Measurements from ENCODE around the gene IL3RA. TPM values are rescaled to one million over a fixed set of nuclear protein-coding genes. Genes with fewer than 3 reads are reported as not detected.

IL3RA gene
- polyA plus RNA-seq, 1 donor (not counting 4 experiments of a cell fraction or from before 2014, with no cell fraction given): not detected

DNA sequence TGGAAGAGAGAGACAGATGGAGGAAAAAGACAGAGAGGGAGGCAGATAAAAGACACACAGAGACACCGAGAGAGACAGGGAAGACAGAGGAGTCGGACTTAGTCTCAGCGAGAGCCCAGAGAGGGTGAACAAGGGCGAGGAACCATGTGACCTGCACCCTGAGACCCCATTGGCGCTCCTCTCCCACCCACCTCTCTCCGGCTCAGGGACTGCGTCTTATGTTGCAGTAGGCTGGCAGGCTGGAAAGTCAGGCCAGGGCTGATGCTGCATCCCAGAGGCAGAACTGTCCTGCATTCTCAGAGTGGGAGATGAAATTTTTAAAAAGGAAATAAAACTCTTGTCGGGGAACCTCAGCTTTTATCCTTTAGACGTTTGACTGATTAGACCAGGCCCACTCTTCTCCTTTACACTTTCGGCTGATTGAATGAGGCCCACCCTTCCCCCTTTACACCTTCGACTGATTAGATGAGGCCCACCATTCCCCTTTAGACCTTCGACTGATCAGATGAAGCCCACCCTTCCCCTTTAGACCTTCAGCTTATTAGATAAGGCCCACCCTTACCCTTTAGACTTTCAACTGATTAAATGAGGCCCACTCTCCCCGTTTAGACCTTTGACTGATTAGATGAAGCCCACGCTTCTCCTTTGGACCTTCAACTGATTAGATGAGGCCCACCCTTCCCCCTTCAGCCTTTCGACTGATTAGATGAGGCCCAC is 29.5 kb upstream of the IL3RA start:
- no peaks in the 10 kb centered on the region for H3K27me3 ChIP-seq (ENCODE audit: control insufficient read depth, extremely low read depth, insufficient read depth, low read length)

DNA sequence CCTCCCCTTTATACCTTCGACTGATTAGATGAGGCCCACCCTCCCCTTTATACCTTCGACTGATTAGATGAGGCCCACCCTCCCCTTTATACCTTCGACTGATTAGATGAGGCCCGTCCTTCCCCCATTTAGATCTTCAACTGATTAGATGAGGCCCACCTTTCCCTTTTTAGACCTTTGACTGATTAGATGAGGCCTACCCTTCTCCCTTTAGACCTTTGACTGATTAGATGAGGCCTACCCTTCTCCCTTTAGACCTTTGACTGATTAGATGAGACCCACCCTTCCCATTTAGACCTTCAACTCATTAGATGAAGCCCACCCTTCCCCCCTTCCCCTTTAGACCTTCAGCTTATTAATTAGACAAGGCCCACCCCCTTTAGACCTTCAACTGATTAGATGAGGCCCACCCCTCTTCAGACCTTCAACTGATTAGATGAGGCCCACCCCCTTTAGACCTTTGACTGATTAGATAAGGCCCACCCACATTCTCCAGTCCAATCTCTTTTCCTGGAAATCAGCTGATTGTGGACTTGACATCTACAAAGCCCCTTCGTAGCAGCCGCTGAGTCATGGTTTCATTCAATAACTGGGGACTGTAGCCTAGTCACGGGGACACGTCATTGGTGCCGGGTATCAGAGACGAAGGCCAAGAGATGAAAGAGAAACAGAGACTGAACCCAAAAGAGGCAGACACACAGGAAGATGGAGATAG is 28.8 kb upstream of the IL3RA start:
- Histone ChIP-seq H3K4me1 (ENCODE audit: control insufficient read depth, extremely low read depth, insufficient read depth, low read length) (no peaks in the 10 kb centered on the region), H3K27me3 (ENCODE audit: control insufficient read depth, extremely low read depth, insufficient read depth, low read length) (no peaks in the 10 kb centered on the region), H3K9ac (ENCODE audit: control insufficient read depth, extremely low read depth, insufficient read depth, low read length) (no peak overlapping the region), H3K9me3 (ENCODE audit: control insufficient read depth, low read depth, low read length) (peaks cover 8% of the 10 kb centered on the region), H3K4me2 (ENCODE audit: control insufficient read depth, extremely low read depth, insufficient read depth, low read depth, low read length) (no peak overlapping the region), H3K4me3 (ENCODE audit: control insufficient read depth in 2 of 3, extremely low read depth in 1 of 3, insufficient read depth in 2 of 3, low read depth in 1 of 3, low read length in 3 of 3) (no peak overlapping the region), H4K20me1 (ENCODE audit: control insufficient read depth, extremely low read depth, insufficient read depth, low read length) (no peaks in the 10 kb centered on the region), H3K9me1 (ENCODE audit: control insufficient read depth, extremely low read depth, insufficient read depth, low read length) (no peaks in the 10 kb centered on the region), H3K36me3 (ENCODE audit: control insufficient read depth in 2 of 2, extremely low read depth in 1 of 2, insufficient read depth in 2 of 2, low read length in 2 of 2) (no peaks in the 10 kb centered on the region), H2AFZ (ENCODE audit: control insufficient read depth, low read length) (no peak overlapping the region), H3K27ac (ENCODE audit: control insufficient read depth, insufficient read depth, low read length) (no peak overlapping the region), H3K79me2 (ENCODE audit: control insufficient read depth, insufficient read depth, low read length) (no peaks in the 10 kb centered on the region)
- TF ChIP-seq, protein P1, sequence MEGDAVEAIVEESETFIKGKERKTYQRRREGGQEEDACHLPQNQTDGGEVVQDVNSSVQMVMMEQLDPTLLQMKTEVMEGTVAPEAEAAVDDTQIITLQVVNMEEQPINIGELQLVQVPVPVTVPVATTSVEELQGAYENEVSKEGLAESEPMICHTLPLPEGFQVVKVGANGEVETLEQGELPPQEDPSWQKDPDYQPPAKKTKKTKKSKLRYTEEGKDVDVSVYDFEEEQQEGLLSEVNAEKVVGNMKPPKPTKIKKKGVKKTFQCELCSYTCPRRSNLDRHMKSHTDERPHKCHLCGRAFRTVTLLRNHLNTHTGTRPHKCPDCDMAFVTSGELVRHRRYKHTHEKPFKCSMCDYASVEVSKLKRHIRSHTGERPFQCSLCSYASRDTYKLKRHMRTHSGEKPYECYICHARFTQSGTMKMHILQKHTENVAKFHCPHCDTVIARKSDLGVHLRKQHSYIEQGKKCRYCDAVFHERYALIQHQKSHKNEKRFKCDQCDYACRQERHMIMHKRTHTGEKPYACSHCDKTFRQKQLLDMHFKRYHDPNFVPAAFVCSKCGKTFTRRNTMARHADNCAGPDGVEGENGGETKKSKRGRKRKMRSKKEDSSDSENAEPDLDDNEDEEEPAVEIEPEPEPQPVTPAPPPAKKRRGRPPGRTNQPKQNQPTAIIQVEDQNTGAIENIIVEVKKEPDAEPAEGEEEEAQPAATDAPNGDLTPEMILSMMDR (optimal IDR thresholded peaks at IDR 0.05 in 1 of 3, IDR thresholded peaks at IDR 0.05 in 1 of 3, conservative IDR thresholded peaks at IDR 0.05 in 1 of 3; ENCODE audit: extremely low read depth in 1 of 3, insufficient read depth in 2 of 3, low read length in 3 of 3): no peak
- TF ChIP-seq EZH2 (IDR thresholded peaks at IDR 0.05; ENCODE audit: low read length): no peak
- FAIRE-seq: no peak
- DNase-seq (ENCODE audit: low read depth, low spot score): no peak
- dilution Hi-C loops (cut with MboI; ENCODE audit: extremely low pct_ligation_motif_present, low sequenced_read_pairs): no loop called here

More for the DNA sequence above, 29.5 kb upstream of the IL3RA start:
- Histone ChIP-seq H2AFZ (ENCODE audit: control insufficient read depth, low read length) (no peak overlapping the region), H4K20me1 (ENCODE audit: control insufficient read depth, extremely low read depth, insufficient read depth, low read length) (no peaks in the 10 kb centered on the region), H3K9ac (ENCODE audit: control insufficient read depth, extremely low read depth, insufficient read depth, low read length) (no peak overlapping the region), H3K9me3 (ENCODE audit: control insufficient read depth, low read depth, low read length) (peaks cover 6% of the 10 kb centered on the region), H3K9me1 (ENCODE audit: control insufficient read depth, extremely low read depth, insufficient read depth, low read length) (no peaks in the 10 kb centered on the region), H3K36me3 (ENCODE audit: control insufficient read depth in 2 of 2, extremely low read depth in 1 of 2, insufficient read depth in 2 of 2, low read length in 2 of 2) (no peaks in the 10 kb centered on the region), H3K27ac (ENCODE audit: control insufficient read depth, insufficient read depth, low read length) (no peak overlapping the region), H3K4me2 (ENCODE audit: control insufficient read depth, extremely low read depth, insufficient read depth, low read depth, low read length) (no peak overlapping the region), H3K79me2 (ENCODE audit: control insufficient read depth, insufficient read depth, low read length) (no peaks in the 10 kb centered on the region), H3K4me3 (ENCODE audit: control insufficient read depth in 2 of 3, extremely low read depth in 1 of 3, insufficient read depth in 2 of 3, low read depth in 1 of 3, low read length in 3 of 3) (no peak overlapping the region), H3K4me1 (ENCODE audit: control insufficient read depth, extremely low read depth, insufficient read depth, low read length) (no peaks in the 10 kb centered on the region)
- no peak for TF ChIP-seq EZH2 (IDR thresholded peaks at IDR 0.05; ENCODE audit: low read length)
- TF ChIP-seq, protein P1 (optimal IDR thresholded peaks at IDR 0.05 in 1 of 3, IDR thresholded peaks at IDR 0.05 in 1 of 3, conservative IDR thresholded peaks at IDR 0.05 in 1 of 3; ENCODE audit: extremely low read depth in 1 of 3, insufficient read depth in 2 of 3, low read length in 3 of 3): no peak
- FAIRE-seq (no peak), DNase-seq (ENCODE audit: low read depth, low spot score) (no peak)
- dilution Hi-C loops (cut with MboI; ENCODE audit: extremely low pct_ligation_motif_present, low sequenced_read_pairs): no loop called here
